HCT116 (cell line): Measurements from ENCODE around the gene PSMD4.

Experiments
- CBX3 ChIP-seq: IDR thresholded peaks from 2 replicates; pipeline ENCODE4 v1.6.1; 2012; ENCODE audit warnings: low read depth
- CEBPB ChIP-seq: IDR thresholded peaks from 2 replicates; pipeline ENCODE4 v1.6.1; 2012; ENCODE audit warnings: low read depth
- EGR1 ChIP-seq: IDR thresholded peaks from 2 replicates; pipeline ENCODE4 v1.6.1; 2012; ENCODE audit warnings: low read depth
- EZH2 ChIP-seq: fragments of 200-600 bp; sonication (generic); IDR thresholded peaks from 2 replicates; pipeline ENCODE4 v1.6.1; 2017; ENCODE audit warnings: antibody characterized with exemption, mixed run types
- POLR2AphosphoS5 ChIP-seq: IDR thresholded peaks from 2 replicates; pipeline ENCODE4 v1.6.1; 2011; ENCODE audit warnings: mild to moderate bottlenecking, low read depth, low read length, moderate library complexity
- RAD21 ChIP-seq: IDR thresholded peaks from 2 replicates; pipeline ENCODE4 v1.6.1; 2012; ENCODE audit warnings: low read depth, mild to moderate bottlenecking
- SP1 ChIP-seq: IDR thresholded peaks from 2 replicates; pipeline ENCODE4 v1.6.1; 2012; ENCODE audit warnings: low read depth
- YY1 ChIP-seq: IDR thresholded peaks from 2 replicates; pipeline ENCODE4 v1.6.1; 2011; ENCODE audit warnings: low read length, low read depth, moderate library complexity, mild to moderate bottlenecking; ENCODE audit not compliant: insufficient replicate concordance; ENCODE audit errors: extremely low read depth
- ZNF274 ChIP-seq: fragments of 200-500 bp; sonication (Bioruptor generic); IDR thresholded peaks from 2 replicates; pipeline ENCODE4 v1.6.1; 2014; ENCODE audit warnings: mild to moderate bottlenecking, low read depth, low read length, inconsistent platforms
- TF ChIP-seq, protein P1 (sequence below), 3 experiments: fragments of 200-600 bp in 1 of 3; sonication (generic) in 1 of 3; IDR thresholded peaks in 2 of 3; conservative IDR thresholded peaks in 1 of 3; 2 replicates each; pipeline ENCODE4 v1.5.1; 2012 to 2017; ENCODE audit warnings: low read depth in 2 of 3, low read length in 2 of 3, antibody characterized with exemption in 1 of 3, borderline replicate concordance in 1 of 3, control low read depth in 1 of 3, mild to moderate bottlenecking in 1 of 3, mixed read lengths in 1 of 3, mixed run types in 1 of 3, moderate library complexity in 1 of 3; ENCODE audit not compliant: insufficient read depth in 1 of 3
- TF ChIP-seq, protein P2 (sequence below): IDR thresholded peaks from 2 replicates; pipeline ENCODE4 v1.6.1; 2012; ENCODE audit warnings: low read depth

DNA sequence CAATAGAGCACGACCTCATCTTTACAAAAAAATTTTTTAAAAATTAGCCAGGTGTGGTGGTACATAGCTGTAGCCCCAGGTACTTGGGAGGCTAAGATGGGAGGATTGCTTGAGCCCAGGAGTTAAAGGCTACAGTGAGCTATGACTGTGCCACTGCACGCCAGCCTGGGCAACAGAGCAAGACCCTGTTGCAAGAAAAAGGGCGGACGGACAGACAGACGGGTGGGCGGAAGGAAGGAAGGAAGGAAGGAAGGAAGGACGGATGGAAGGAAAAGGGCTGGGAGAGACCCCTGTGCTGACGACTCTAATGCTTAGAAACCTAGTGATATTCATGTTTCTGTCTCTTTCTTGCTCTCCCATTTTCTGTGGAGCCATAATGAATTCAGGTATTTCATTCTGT, 58.3 kb downstream of the PSMD4 start:
- no peak for TF ChIP-seq YY1
- TF ChIP-seq RAD21, result no peak
- TF ChIP-seq, protein P1, sequence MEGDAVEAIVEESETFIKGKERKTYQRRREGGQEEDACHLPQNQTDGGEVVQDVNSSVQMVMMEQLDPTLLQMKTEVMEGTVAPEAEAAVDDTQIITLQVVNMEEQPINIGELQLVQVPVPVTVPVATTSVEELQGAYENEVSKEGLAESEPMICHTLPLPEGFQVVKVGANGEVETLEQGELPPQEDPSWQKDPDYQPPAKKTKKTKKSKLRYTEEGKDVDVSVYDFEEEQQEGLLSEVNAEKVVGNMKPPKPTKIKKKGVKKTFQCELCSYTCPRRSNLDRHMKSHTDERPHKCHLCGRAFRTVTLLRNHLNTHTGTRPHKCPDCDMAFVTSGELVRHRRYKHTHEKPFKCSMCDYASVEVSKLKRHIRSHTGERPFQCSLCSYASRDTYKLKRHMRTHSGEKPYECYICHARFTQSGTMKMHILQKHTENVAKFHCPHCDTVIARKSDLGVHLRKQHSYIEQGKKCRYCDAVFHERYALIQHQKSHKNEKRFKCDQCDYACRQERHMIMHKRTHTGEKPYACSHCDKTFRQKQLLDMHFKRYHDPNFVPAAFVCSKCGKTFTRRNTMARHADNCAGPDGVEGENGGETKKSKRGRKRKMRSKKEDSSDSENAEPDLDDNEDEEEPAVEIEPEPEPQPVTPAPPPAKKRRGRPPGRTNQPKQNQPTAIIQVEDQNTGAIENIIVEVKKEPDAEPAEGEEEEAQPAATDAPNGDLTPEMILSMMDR (IDR thresholded peaks at IDR 0.05 in 2 of 3, conservative IDR thresholded peaks at IDR 0.05 in 1 of 3; ENCODE audit: borderline replicate concordance in 1 of 3, insufficient read depth in 1 of 3, low read depth in 2 of 3, low read length in 2 of 3), result no peak
- TF ChIP-seq EZH2, result no peak
- no peak for TF ChIP-seq ZNF274
- no peak for TF ChIP-seq EGR1
- no peak for TF ChIP-seq CEBPB
- TF ChIP-seq CBX3, result no peak
- TF ChIP-seq POLR2AphosphoS5, result no peak
- TF ChIP-seq SP1, result no peak
- TF ChIP-seq, protein P2, sequence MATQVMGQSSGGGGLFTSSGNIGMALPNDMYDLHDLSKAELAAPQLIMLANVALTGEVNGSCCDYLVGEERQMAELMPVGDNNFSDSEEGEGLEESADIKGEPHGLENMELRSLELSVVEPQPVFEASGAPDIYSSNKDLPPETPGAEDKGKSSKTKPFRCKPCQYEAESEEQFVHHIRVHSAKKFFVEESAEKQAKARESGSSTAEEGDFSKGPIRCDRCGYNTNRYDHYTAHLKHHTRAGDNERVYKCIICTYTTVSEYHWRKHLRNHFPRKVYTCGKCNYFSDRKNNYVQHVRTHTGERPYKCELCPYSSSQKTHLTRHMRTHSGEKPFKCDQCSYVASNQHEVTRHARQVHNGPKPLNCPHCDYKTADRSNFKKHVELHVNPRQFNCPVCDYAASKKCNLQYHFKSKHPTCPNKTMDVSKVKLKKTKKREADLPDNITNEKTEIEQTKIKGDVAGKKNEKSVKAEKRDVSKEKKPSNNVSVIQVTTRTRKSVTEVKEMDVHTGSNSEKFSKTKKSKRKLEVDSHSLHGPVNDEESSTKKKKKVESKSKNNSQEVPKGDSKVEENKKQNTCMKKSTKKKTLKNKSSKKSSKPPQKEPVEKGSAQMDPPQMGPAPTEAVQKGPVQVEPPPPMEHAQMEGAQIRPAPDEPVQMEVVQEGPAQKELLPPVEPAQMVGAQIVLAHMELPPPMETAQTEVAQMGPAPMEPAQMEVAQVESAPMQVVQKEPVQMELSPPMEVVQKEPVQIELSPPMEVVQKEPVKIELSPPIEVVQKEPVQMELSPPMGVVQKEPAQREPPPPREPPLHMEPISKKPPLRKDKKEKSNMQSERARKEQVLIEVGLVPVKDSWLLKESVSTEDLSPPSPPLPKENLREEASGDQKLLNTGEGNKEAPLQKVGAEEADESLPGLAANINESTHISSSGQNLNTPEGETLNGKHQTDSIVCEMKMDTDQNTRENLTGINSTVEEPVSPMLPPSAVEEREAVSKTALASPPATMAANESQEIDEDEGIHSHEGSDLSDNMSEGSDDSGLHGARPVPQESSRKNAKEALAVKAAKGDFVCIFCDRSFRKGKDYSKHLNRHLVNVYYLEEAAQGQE, result no peak
